Transverse colon (tissue), 3 donors: ENCODE data around the gene C15orf61.

Source experiments
- CTCF ChIP-seq, 5 experiments: fragments of 200-600 bp in 3 of 5; fragments of 450-650 bp in 2 of 5; sonication (generic) in 3 of 5; IDR thresholded peaks; 1 replicate in 2 of 5; 2 replicates in 3 of 5; pipeline ENCODE4 v1.5.1; 2016 to 2017; ENCODE audit warnings: antibody characterized with exemption in 5 of 5, inconsistent platforms in 3 of 5, mild to moderate bottlenecking in 2 of 5, moderate library complexity in 1 of 5
- EP300 ChIP-seq: sonication (generic); formaldehyde crosslinking; IDR thresholded peaks from one replicate; pipeline ENCODE4 v1.6.1; 2017; ENCODE audit warnings: antibody characterized with exemption, low read depth

- TF ChIP-seq CTCF (IDR thresholded peaks at IDR 0.05) (no peak), EP300 (no peak)
Observed at GRCh38 chr15:67523330-67523729, 2.4 kb downstream of the C15orf61 start.
